ENCODE results near the gene PRLH.

The PRLH gene

GRCh38 chr2:237540223-237540775 is 26.1 kb upstream of the PRLH start:
- no peak for DNase-seq

GRCh38 chr2:237540823-237541222 is 25.6 kb upstream of the PRLH start:
- no peak for DNase-seq

GRCh38 chr2:237541243-237541642 is 25.1 kb upstream of the PRLH start:
- DNase-seq, result no peak

GRCh38 chr2:237542001-237542704 is 24.2 kb upstream of the PRLH start:
- no peak for DNase-seq

GRCh38 chr2:237546040-237546875 is 20.1 kb upstream of the PRLH start:
- DNase-seq, result no peak

- no peak for DNase-seq
These were observed 19.4 kb upstream of the PRLH start for GRCh38 chr2:237546876-237547395.

GRCh38 chr2:237547841-237548416 is 18.4 kb upstream of the PRLH start:
- no peak for DNase-seq

- DNase-seq, result no peak
These were observed 17.2 kb upstream of the PRLH start for GRCh38 chr2:237549216-237549615.

GRCh38 chr2:237549643-237550415 is 16.5 kb upstream of the PRLH start:
- no peak for DNase-seq

GRCh38 chr2:237551071-237551574 is 15.3 kb upstream of the PRLH start:
- DNase-seq, result no peak

GRCh38 chr2:237552908-237553307 is 13.5 kb upstream of the PRLH start:
- DNase-seq, result no peak

- DNase-seq, result no peak
These were observed 12.4 kb upstream of the PRLH start for GRCh38 chr2:237553948-237554347.

- no peak for DNase-seq
These were observed 10.8 kb upstream of the PRLH start for GRCh38 chr2:237555560-237555959.

- DNase-seq, result no peak
These were observed 9.4 kb upstream of the PRLH start for GRCh38 chr2:237556773-237557632.

GRCh38 chr2:237557633-237558015 is 8.8 kb upstream of the PRLH start:
- no peak for DNase-seq

- no peak for DNase-seq
These were observed 7.3 kb upstream of the PRLH start for GRCh38 chr2:237558961-237559641.

- no peak for DNase-seq
These were observed 5.2 kb upstream of the PRLH start for GRCh38 chr2:237561221-237561620.

GRCh38 chr2:237563816-237564215 is 2.6 kb upstream of the PRLH start:
- no peak for DNase-seq

GRCh38 chr2:237564526-237565131 is 1.7 kb upstream of the PRLH start:
- no peak for DNase-seq

GRCh38 chr2:237565974-237566373 is 400 bp upstream of the PRLH start:
- DNase-seq, result no peak

All from effector CD8-positive, alpha-beta T cell (primary cell).